ENCODE results near the gene GRM4.

DNA sequence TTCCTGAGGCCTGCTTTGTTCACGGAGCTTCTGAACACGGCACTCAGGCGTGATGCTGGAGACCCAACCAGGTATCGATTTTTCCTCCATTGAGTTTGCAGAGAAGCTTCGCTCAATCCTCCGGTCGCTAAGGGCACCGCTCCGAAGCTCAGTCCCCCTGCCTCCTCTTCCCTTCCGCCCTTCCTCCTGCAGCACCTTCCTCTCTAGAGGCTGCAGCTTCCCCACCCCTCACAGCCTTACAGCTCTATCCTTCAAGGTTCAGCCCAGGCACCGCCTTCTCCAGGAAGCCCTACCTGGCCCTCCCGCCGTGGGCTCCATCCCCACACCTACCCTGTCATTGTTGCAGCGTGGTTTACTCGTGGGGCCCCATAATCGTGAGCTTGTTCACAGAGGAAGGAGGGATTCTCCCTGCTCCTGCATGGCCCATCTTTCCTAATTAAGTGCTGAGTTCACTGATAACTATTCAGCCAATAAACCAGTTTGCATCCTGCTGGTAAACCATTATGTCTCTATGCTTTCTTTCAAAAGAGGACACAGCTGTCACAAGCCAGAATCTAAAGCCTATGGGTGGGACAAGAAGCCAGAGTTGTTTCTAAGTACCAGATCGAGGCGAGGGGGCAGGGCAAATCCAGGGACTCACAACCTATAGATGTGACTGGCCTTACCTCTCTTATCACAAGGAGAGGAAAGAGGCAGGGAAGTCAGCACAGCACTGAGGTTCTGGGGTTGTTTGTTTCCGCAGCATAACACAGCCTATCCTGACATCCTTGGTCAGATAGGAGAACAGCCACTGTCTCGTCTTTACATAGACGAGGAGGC lies 152.0 kb downstream of the GRM4 start:
- no peak for TF ChIP-seq POLR2A (IDR thresholded peaks at IDR 0.05)
- TF ChIP-seq, protein P1, sequence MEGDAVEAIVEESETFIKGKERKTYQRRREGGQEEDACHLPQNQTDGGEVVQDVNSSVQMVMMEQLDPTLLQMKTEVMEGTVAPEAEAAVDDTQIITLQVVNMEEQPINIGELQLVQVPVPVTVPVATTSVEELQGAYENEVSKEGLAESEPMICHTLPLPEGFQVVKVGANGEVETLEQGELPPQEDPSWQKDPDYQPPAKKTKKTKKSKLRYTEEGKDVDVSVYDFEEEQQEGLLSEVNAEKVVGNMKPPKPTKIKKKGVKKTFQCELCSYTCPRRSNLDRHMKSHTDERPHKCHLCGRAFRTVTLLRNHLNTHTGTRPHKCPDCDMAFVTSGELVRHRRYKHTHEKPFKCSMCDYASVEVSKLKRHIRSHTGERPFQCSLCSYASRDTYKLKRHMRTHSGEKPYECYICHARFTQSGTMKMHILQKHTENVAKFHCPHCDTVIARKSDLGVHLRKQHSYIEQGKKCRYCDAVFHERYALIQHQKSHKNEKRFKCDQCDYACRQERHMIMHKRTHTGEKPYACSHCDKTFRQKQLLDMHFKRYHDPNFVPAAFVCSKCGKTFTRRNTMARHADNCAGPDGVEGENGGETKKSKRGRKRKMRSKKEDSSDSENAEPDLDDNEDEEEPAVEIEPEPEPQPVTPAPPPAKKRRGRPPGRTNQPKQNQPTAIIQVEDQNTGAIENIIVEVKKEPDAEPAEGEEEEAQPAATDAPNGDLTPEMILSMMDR (IDR thresholded peaks at IDR 0.05), result no peak
